ENCODE measurements around the gene ZNRF1. TPM values are rescaled to one million over a fixed set of nuclear protein-coding genes. Genes with fewer than 3 reads are reported as not detected.

ZNRF1 gene
- total and polyA plus RNA-seq, 2 of the 8 experiments (the other 6 are each of a cell fraction or from before 2014, with no cell fraction given), result 33.5 to 52.9 TPM

DNA sequence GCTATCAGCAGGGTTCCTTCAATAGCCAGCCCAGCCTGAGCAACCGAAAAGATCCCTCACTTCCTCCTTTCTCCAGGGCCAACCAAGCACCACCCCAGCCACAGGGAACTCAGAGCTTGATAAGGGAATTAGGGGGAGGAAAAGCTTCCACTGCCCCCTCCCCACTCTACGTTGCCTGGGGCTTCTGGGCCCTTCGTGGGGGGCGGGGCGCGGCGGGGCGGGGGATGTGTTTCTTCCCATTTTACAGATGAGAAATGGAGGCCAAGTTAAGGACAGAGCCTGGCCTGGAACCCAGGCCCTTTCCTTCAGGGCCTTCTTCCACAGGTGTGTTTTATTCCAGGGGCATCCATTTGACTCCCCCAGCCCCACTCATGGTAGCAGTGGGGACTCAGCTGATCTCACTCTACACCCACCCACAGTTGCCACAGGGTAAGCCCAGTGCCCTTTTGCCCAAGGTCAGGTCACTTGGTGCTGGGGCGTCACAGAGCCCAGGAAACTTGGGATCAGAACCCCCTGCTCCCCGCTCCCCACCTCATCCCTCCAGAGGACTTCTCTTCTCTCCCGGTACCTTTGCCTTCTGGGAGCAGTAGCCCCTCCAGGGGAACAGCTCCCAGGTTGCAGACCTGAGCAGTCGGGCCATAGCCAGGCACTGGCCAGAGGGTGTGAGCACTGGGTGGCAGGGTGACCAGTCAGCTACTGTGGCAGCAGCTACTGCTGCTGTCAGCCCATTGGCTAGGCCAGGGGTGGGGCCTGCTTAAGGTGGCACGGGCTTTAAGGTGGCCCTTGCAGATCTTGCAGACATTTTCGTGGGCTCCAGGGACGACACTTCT, 117.5 kb downstream of the ZNRF1 start, which contains the start of gene LDHD:
Gene LDHD, minus strand, starts transcription at position 700 of the 830 bp plus-strand sequence. Its CDS starts 60 bp downstream, at position 640.
- Histone ChIP-seq H3K9ac (replicated peaks in 1 of 4; ENCODE audit: extremely low read depth in 1 of 4, low read depth in 3 of 4, low read length in 3 of 4) (peak within 1 kb of the TSS in 2 of 4 experiments; percentile 0 to 6; a peak in 3 of 7 replicates), H3K27me3 (replicated peaks in 1 of 4; ENCODE audit: control insufficient read depth in 3 of 4, extremely low read depth in 1 of 4, insufficient read depth in 3 of 4, low read length in 3 of 4) (no peaks in the 10 kb centered on the region), H4K20me1 (replicated peaks in 1 of 2; ENCODE audit: control insufficient read depth in 1 of 2, insufficient read depth in 2 of 2, low read length in 2 of 2) (no peaks in the 10 kb centered on the region), H3K27ac (ENCODE audit: low read depth, low read length) (peak within 1 kb of the TSS; percentile 44), H3K4me1 (replicated peaks in 1 of 4; ENCODE audit: control insufficient read depth in 3 of 4, insufficient read depth in 4 of 4, low read length in 3 of 4) (peaks cover 8 to 34% (median 27%) of the 10 kb centered on the region in 4 experiments), H4K5ac (ENCODE audit: insufficient read length, low read depth, low read length) (peak within 1 kb of the TSS; percentile 60), H3K56ac (replicated peaks; ENCODE audit: insufficient read length, low read depth, low read length) (no peak within 1 kb of the TSS), H3K14ac (ENCODE audit: insufficient read length) (no peak within 1 kb of the TSS), H2BK15ac (ENCODE audit: low read length) (0 out of 2 replicates have a peak within 1 kb of the TSS, but pooled peaks have one; percentile 40), H3K36me3 (ENCODE audit: control insufficient read depth in 2 of 4, insufficient read depth in 4 of 4, low read length in 3 of 4) (peaks cover 0 to 16% (median 3%) of the 10 kb centered on the region in 4 experiments; a peak in 2 of 8 replicates), H2BK5ac (ENCODE audit: low read depth, low read length) (peak within 1 kb of the TSS; percentile 75), H3K79me1 (ENCODE audit: low read depth, low read length) (peaks cover 3% of the 10 kb centered on the region; the same call in 1 of the 2 replicates), H3K9me3 (ENCODE audit: insufficient read depth in 2 of 2, low read depth in 1 of 2, low read length in 1 of 2) (no peaks in the 10 kb centered on the region), H4K91ac (replicated peaks; ENCODE audit: insufficient read length, low read length) (peak within 1 kb of the TSS; percentile 89), H2AFZ (ENCODE audit: low read length) (no peak within 1 kb of the TSS), H2AK5ac (ENCODE audit: low read depth, low read length) (0 out of 2 replicates have a peak within 1 kb of the TSS, but pooled peaks have one; percentile 65), H2BK20ac (ENCODE audit: low read length) (peak within 1 kb of the TSS; percentile 38; the same call in 1 of the 2 replicates), H3K79me2 (ENCODE audit: control insufficient read depth in 1 of 2, insufficient read depth in 2 of 2, low read length in 2 of 2) (no peaks in the 10 kb centered on the region; a peak in 1 of 4 replicates), H3K4ac (replicated peaks; ENCODE audit: insufficient read length, low read depth, low read length) (peak within 1 kb of the TSS; percentile 19), H3K4me3 (ENCODE audit: extremely low read depth in 1 of 4, insufficient read depth in 2 of 4, low read depth in 3 of 4, low read length in 4 of 4) (peak within 1 kb of the TSS; percentile 20 to 54 (median 30)), H2BK12ac (ENCODE audit: low read depth, low read length) (peak within 1 kb of the TSS; percentile 94; the same call in 1 of the 2 replicates), H3K23ac (ENCODE audit: insufficient read length) (no peak within 1 kb of the TSS), H3K18ac (ENCODE audit: extremely low read depth, low read length) (peak within 1 kb of the TSS; percentile 96), H3K23me2 (ENCODE audit: low read depth, low read length) (no peaks in the 10 kb centered on the region), H4K8ac (ENCODE audit: extremely low read depth, insufficient read depth, low read length) (no peak within 1 kb of the TSS; the same call in 1 of the 2 replicates), H2BK120ac (replicated peaks; ENCODE audit: low read depth, low read length) (peak within 1 kb of the TSS; percentile 40), H3K4me2 (ENCODE audit: insufficient read depth in 1 of 2, low read depth in 2 of 2, low read length in 2 of 2) (peak within 1 kb of the TSS; percentile 43 to 55)
- ChIA-PET POLR2A (ENCODE audit: partially characterized antibody) (interaction anchor here (0.7 to 2.3 kb wide), 5 partner anchors 11 to 131 kb away, joined by 5 to 8 read pairs (median 6); partner anchors contain the start of gene WDR59), CTCF (ENCODE audit: partially characterized antibody) (interaction anchor here (1.0 to 16.3 kb wide), 6 partner anchors 14 to 254 kb away, joined by 3 to 171 read pairs (median 4); partner anchors contain the start of gene ZNRF1)
- WGBS, 2 experiments (ENCODE audit: extremely low coverage in 1 of 2, insufficient coverage in 1 of 2, insufficient read length in 1 of 2, insufficient replicate concordance in 2 of 2, low coverage in 1 of 2, low lambda C conversion rate in 2 of 2, missing lambda C conversion rate in 1 of 2), result 56% methylated on average over 11 of the region's 15 CpGs; no CpG with 5 or more reads in 1 of the 2 experiments
- DNase-seq (ENCODE audit: low read depth in 1 of 2, low spot score in 2 of 2) (peak; percentile 63 to 82), FAIRE-seq (no peak)
- TF ChIP-seq TBP (IDR thresholded peaks at IDR 0.05; ENCODE audit: low read depth, low read length) (peak; percentile 73; the same call in 1 of the 2 replicates), SP1 (IDR thresholded peaks at IDR 0.05; ENCODE audit: low read depth, low read length) (peak; percentile 70), SUZ12 (IDR thresholded peaks at IDR 0.05; ENCODE audit: low read length) (no peak), POLR2A (IDR thresholded peaks at IDR 0.05; ENCODE audit: control extremely low read depth in 1 of 2, low read depth in 2 of 2, low read length in 2 of 2) (peak; percentile 66 to 76), GTF2F1 (IDR thresholded peaks at IDR 0.05; ENCODE audit: borderline replicate concordance, low read depth, low read length) (no peak), TAF7 (optimal IDR thresholded peaks at IDR 0.05; ENCODE audit: borderline replicate concordance, low read depth, low read length) (peak; percentile 74), SIN3A (conservative IDR thresholded peaks at IDR 0.05 in 1 of 2, IDR thresholded peaks at IDR 0.05 in 1 of 2; ENCODE audit: low read depth in 1 of 2, low read length in 2 of 2) (0 out of 4 replicates have a peak, but pooled peaks of 1 of the 2 experiments have one; percentile 69), TAF1 (IDR thresholded peaks at IDR 0.05; ENCODE audit: low read depth, low read length) (peak; percentile 66; the same call in 1 of the 2 replicates), EP300 (IDR thresholded peaks at IDR 0.05; ENCODE audit: borderline replicate concordance in 1 of 2, low read depth in 2 of 2, low read length in 2 of 2) (no peak), YY1 (IDR thresholded peaks at IDR 0.05; ENCODE audit: low read depth, low read length) (0 out of 2 replicates have a peak, but pooled peaks have one; percentile 12)

Data from H1 (cell line).